HCT116 (cell line): ENCODE measurements around the gene LDLRAD4. TPM values are rescaled to one million over a fixed set of nuclear protein-coding genes. Genes with fewer than 3 reads are reported as not detected.

Experiments
- ATAC-seq: fragments of 200-7000 bp; cut with Tn5 transposase; 2 replicates; pipeline ENCODE4 v1.9.1; 2020; ENCODE audit warnings: mild to moderate bottlenecking, moderate library complexity
- BruUV-seq: library from RNA; stranded (reverse); fragments of 400-500 nt; replicated peaks from 2 replicates; lab custom pipeline; 2021; lab: Mats Ljungman, UMichigan
- CTCF ChIA-PET: fragments of 300-600 bp; sonication (Branson Sonifier 250); formaldehyde crosslinking; loops from one replicate; lab custom pipeline; 2021; ENCODE audit warnings: antibody characterized with exemption; lab: Charles Lee
- POLR2A ChIA-PET: fragments of 300-600, 350-600 bp; sonication (Branson Sonifier 250); formaldehyde crosslinking; loops from one replicate; lab custom pipeline; 2021; ENCODE audit warnings: antibody characterized with exemption; lab: Charles Lee
- RAD21 ChIA-PET, 2 experiments: fragments of 300-600 bp; sonication (Branson Sonifier 250); formaldehyde crosslinking; loops; one replicate each; lab custom pipeline; 2023; ENCODE audit warnings: low total read pairs in 2 of 2; ENCODE audit not compliant: uncharacterized antibody in 2 of 2, unreplicated experiment in 2 of 2, low non-redundant PET in 1 of 2; lab: Charles Lee
- DNase-seq: peaks from one replicate; pipeline ENCODE4 v3.0.0-alpha.2; 2010; ENCODE audit warnings: low read depth, low spot score
- H2AFZ ChIP-seq: fragments of 200-600 bp; shearing (Covaris generic), sonication (generic); 2 replicates; pipeline ENCODE4 v1.6.1; 2017; ENCODE audit warnings: low read depth, mixed run types, mixed read lengths, antibody characterized with exemption, low read length; ENCODE audit not compliant: poor library complexity, severe bottlenecking
- H3K27ac ChIP-seq: 2 replicates; pipeline ENCODE4 v1.5.1; 2012; ENCODE audit warnings: low read depth, low read length
- H3K27me3 ChIP-seq: fragments of 200-600 bp; sonication (generic); 2 replicates; pipeline ENCODE4 v1.6.1; 2016; ENCODE audit warnings: mixed run types, low read length, mixed read lengths; ENCODE audit not compliant: insufficient read depth
- H3K36me3 ChIP-seq, 2 experiments: fragments of 200-500 bp in 1 of 2; fragments of 200-600 bp in 1 of 2; sonication (Bioruptor generic) in 1 of 2; sonication (generic) in 1 of 2; 2 replicates each; pipeline versions ENCODE4 v1.5.1 to v1.6.1; 2014 to 2016; ENCODE audit warnings: low read length in 2 of 2, inconsistent platforms in 1 of 2, mixed read lengths in 1 of 2, mixed run types in 1 of 2; ENCODE audit not compliant: insufficient read depth in 2 of 2, control insufficient read depth in 1 of 2
- H3K4me1 ChIP-seq, 2 experiments: fragments of 200-600 bp in 1 of 2; sonication (generic) in 1 of 2; 2 replicates each; pipeline versions ENCODE4 v1.5.1 to v1.6.1; 2012 to 2017; ENCODE audit warnings: low read length in 2 of 2, inconsistent platforms in 1 of 2, mild to moderate bottlenecking in 1 of 2, mixed read lengths in 1 of 2, mixed run types in 1 of 2, moderate library complexity in 1 of 2; ENCODE audit not compliant: insufficient read depth in 2 of 2, control insufficient read depth in 1 of 2
- H3K4me2 ChIP-seq: fragments of 200-600 bp; sonication (generic); 2 replicates; pipeline ENCODE4 v1.6.1; 2017; ENCODE audit warnings: mixed run types, low read length, mixed read lengths
- H3K4me3 ChIP-seq, 2 experiments: fragments of 200-600 bp in 1 of 2; sonication (generic) in 1 of 2; replicated peaks in 1 of 2; 2 replicates each; pipeline ENCODE4 v1.5.1; 2011 to 2016; ENCODE audit warnings: low read length in 2 of 2, control low read depth in 1 of 2, low read depth in 1 of 2, mild to moderate bottlenecking in 1 of 2, mixed read lengths in 1 of 2, mixed run types in 1 of 2
- H3K79me2 ChIP-seq: fragments of 200-600 bp; sonication (generic); 2 replicates; pipeline ENCODE4 v1.6.1; 2017; ENCODE audit warnings: mild to moderate bottlenecking, mixed run types, low read length, moderate library complexity, mixed read lengths; ENCODE audit not compliant: insufficient read depth
- H3K9ac ChIP-seq: fragments of 200-600 bp; sonication (generic); 2 replicates; pipeline ENCODE4 v1.6.1; 2016; ENCODE audit warnings: low read length, mixed read lengths
- H3K9me2 ChIP-seq: fragments of 200-600 bp; sonication (generic), shearing (Covaris generic); 2 replicates; pipeline ENCODE4 v1.6.1; 2017; ENCODE audit warnings: mixed run types, mild to moderate bottlenecking, moderate library complexity; ENCODE audit not compliant: insufficient read depth
- H3K9me3 ChIP-seq, 2 experiments: fragments of 200-500 bp in 1 of 2; fragments of 200-600 bp in 1 of 2; sonication (Bioruptor generic) in 1 of 2; sonication (generic) in 1 of 2; 2 replicates each; pipeline ENCODE4 v1.6.1; 2014 to 2017; ENCODE audit warnings: low read length in 2 of 2, mixed read lengths in 2 of 2, inconsistent platforms in 1 of 2, low read depth in 1 of 2, mild to moderate bottlenecking in 1 of 2, mixed run types in 1 of 2, moderate library complexity in 1 of 2; ENCODE audit not compliant: control insufficient read depth in 1 of 2, insufficient read depth in 1 of 2
- H4K20me1 ChIP-seq: fragments of 200-600 bp; sonication (generic), shearing (Covaris generic); 2 replicates; pipeline ENCODE4 v1.6.1; 2017; ENCODE audit warnings: mixed run types, mild to moderate bottlenecking, moderate library complexity; ENCODE audit not compliant: insufficient read depth
- JUND ChIP-seq: IDR thresholded peaks from 2 replicates; pipeline ENCODE4 v1.6.1; 2012
- SIN3A ChIP-seq: IDR thresholded peaks from 2 replicates; pipeline ENCODE4 v1.6.1; 2012; ENCODE audit warnings: low read depth
- YY1 ChIP-seq: IDR thresholded peaks from 2 replicates; pipeline ENCODE4 v1.6.1; 2011; ENCODE audit warnings: low read length, low read depth, moderate library complexity, mild to moderate bottlenecking; ENCODE audit not compliant: insufficient replicate concordance; ENCODE audit errors: extremely low read depth
- ZFX ChIP-seq: fragments of 450-650 bp; IDR thresholded peaks from 2 replicates; pipeline ENCODE4 v1.6.1; 2017
- intact Hi-C: fragments of 100-400 bp; cut with micrococcal nuclease; formaldehyde crosslinking; loops from 2 replicates; pipeline ENCODE4 v1.10.0; 2022
- total RNA-seq: library from RNA; stranded (reverse); gene quantifications from one replicate; pipeline ENCODE4 v1.2.1, GENCODE V29; 2021; ENCODE audit not compliant: unreplicated experiment
- TF ChIP-seq, protein P1 (sequence below), 3 experiments: fragments of 200-600 bp in 1 of 3; sonication (generic) in 1 of 3; IDR thresholded peaks in 2 of 3; conservative IDR thresholded peaks in 1 of 3; 2 replicates each; pipeline ENCODE4 v1.5.1; 2012 to 2017; ENCODE audit warnings: low read depth in 2 of 3, low read length in 2 of 3, antibody characterized with exemption in 1 of 3, borderline replicate concordance in 1 of 3, control low read depth in 1 of 3, mild to moderate bottlenecking in 1 of 3, mixed read lengths in 1 of 3, mixed run types in 1 of 3, moderate library complexity in 1 of 3; ENCODE audit not compliant: insufficient read depth in 1 of 3
- TF ChIP-seq, protein P2 (sequence below): IDR thresholded peaks from 2 replicates; pipeline ENCODE4 v1.6.1; 2011; ENCODE audit warnings: mild to moderate bottlenecking, low read length, moderate library complexity; ENCODE audit not compliant: insufficient replicate concordance; ENCODE audit errors: extremely low read depth
- TF ChIP-seq, protein P3 (sequence below): IDR thresholded peaks from 2 replicates; pipeline ENCODE4 v1.6.1; 2012; ENCODE audit warnings: low read depth
- TF ChIP-seq, protein P4 (sequence below): IDR thresholded peaks from 2 replicates; pipeline ENCODE4 v1.6.1; 2012

The LDLRAD4 gene
- total RNA-seq, 1 experiment from 2014 or later = 1.2 TPM

DNA sequence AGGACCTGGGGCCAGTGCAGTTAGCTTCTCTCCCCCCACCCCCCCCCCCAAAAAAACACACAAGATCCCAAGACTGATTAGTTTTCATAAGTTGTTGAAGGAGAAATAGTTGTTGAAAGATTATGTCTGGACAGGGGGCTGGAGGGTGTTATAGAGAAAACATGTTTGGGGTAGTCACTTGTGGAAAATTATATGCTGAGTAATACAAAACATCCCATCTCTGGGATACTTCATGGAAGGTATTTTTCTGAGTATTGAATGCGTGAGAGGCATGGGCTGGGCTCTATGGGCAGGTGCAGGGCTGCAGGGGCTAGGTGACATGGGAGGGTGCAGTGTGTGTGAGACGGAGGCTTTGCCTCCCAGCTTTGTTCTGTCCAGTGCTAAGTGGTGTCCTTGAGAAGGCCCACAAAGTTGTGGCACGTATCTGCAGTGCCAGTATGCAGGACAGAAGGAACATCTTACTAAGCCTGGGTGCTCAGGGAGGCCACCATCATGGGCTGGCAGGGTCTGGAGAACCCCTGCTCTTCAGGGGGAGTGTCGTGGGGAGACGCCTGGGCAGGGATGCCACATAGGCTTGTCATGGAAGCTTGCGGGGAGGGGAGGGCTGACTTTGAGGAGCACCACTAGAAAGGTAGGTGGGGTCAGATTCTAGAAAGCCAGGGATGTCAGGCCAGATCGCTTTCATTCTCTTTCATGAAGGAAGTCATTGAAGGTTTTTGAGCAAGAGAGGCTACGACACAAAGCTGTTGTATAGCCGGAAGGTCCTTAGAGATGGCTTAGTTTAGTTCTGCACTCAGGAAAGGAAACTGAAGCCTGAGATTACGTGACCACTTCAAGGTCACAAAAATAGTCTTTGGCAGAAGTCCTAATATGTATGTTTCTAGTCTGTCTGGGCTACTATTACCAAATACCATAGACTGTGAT, 232.0 kb downstream of the LDLRAD4 start:
- BruUV-seq = no TSS peak
- Histone ChIP-seq H2AFZ (no peak overlapping the region), H3K36me3 (no peaks in the 10 kb centered on the region), H3K4me1 (no peaks in the 10 kb centered on the region), H3K9me3 (no peaks in the 10 kb centered on the region), H3K4me2 (no peak overlapping the region), H3K4me3 (no peak overlapping the region), H3K9me2 (no peaks in the 10 kb centered on the region), H3K79me2 (no peaks in the 10 kb centered on the region), H3K9ac (no peak overlapping the region), H3K27me3 (no peaks in the 10 kb centered on the region), H3K27ac (no peak overlapping the region), H4K20me1 (no peaks in the 10 kb centered on the region)
- TF ChIP-seq, protein P1, sequence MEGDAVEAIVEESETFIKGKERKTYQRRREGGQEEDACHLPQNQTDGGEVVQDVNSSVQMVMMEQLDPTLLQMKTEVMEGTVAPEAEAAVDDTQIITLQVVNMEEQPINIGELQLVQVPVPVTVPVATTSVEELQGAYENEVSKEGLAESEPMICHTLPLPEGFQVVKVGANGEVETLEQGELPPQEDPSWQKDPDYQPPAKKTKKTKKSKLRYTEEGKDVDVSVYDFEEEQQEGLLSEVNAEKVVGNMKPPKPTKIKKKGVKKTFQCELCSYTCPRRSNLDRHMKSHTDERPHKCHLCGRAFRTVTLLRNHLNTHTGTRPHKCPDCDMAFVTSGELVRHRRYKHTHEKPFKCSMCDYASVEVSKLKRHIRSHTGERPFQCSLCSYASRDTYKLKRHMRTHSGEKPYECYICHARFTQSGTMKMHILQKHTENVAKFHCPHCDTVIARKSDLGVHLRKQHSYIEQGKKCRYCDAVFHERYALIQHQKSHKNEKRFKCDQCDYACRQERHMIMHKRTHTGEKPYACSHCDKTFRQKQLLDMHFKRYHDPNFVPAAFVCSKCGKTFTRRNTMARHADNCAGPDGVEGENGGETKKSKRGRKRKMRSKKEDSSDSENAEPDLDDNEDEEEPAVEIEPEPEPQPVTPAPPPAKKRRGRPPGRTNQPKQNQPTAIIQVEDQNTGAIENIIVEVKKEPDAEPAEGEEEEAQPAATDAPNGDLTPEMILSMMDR (IDR thresholded peaks at IDR 0.05 in 2 of 3, conservative IDR thresholded peaks at IDR 0.05 in 1 of 3; ENCODE audit: borderline replicate concordance in 1 of 3, insufficient read depth in 1 of 3, low read depth in 2 of 3, low read length in 2 of 3) = no peak
- TF ChIP-seq, protein P2, sequence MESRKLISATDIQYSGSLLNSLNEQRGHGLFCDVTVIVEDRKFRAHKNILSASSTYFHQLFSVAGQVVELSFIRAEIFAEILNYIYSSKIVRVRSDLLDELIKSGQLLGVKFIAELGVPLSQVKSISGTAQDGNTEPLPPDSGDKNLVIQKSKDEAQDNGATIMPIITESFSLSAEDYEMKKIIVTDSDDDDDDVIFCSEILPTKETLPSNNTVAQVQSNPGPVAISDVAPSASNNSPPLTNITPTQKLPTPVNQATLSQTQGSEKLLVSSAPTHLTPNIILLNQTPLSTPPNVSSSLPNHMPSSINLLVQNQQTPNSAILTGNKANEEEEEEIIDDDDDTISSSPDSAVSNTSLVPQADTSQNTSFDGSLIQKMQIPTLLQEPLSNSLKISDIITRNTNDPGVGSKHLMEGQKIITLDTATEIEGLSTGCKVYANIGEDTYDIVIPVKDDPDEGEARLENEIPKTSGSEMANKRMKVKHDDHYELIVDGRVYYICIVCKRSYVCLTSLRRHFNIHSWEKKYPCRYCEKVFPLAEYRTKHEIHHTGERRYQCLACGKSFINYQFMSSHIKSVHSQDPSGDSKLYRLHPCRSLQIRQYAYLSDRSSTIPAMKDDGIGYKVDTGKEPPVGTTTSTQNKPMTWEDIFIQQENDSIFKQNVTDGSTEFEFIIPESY = no peak
- no peak for TF ChIP-seq ZFX
- TF ChIP-seq YY1 = no peak
- TF ChIP-seq, protein P3, sequence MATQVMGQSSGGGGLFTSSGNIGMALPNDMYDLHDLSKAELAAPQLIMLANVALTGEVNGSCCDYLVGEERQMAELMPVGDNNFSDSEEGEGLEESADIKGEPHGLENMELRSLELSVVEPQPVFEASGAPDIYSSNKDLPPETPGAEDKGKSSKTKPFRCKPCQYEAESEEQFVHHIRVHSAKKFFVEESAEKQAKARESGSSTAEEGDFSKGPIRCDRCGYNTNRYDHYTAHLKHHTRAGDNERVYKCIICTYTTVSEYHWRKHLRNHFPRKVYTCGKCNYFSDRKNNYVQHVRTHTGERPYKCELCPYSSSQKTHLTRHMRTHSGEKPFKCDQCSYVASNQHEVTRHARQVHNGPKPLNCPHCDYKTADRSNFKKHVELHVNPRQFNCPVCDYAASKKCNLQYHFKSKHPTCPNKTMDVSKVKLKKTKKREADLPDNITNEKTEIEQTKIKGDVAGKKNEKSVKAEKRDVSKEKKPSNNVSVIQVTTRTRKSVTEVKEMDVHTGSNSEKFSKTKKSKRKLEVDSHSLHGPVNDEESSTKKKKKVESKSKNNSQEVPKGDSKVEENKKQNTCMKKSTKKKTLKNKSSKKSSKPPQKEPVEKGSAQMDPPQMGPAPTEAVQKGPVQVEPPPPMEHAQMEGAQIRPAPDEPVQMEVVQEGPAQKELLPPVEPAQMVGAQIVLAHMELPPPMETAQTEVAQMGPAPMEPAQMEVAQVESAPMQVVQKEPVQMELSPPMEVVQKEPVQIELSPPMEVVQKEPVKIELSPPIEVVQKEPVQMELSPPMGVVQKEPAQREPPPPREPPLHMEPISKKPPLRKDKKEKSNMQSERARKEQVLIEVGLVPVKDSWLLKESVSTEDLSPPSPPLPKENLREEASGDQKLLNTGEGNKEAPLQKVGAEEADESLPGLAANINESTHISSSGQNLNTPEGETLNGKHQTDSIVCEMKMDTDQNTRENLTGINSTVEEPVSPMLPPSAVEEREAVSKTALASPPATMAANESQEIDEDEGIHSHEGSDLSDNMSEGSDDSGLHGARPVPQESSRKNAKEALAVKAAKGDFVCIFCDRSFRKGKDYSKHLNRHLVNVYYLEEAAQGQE = no peak
- TF ChIP-seq JUND = no peak
- no peak for TF ChIP-seq SIN3A
- TF ChIP-seq, protein P4, sequence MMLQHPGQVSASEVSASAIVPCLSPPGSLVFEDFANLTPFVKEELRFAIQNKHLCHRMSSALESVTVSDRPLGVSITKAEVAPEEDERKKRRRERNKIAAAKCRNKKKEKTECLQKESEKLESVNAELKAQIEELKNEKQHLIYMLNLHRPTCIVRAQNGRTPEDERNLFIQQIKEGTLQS = no peak
- intact Hi-C loops = no loop called here
- DNase-seq (no peak), ATAC-seq (no peak)
- ChIA-PET CTCF (no interaction called here), POLR2A (no interaction called here), RAD21 (no interaction called here)
